ENCODE measurements around the gene RIN3. TPM values are rescaled to one million over a fixed set of nuclear protein-coding genes. Genes with fewer than 3 reads are reported as not detected.
"Not testable (repeated sequence)": the region's sequence is repeated elsewhere in the genome, so short reads cannot be mapped to it uniquely, and the experiment has no call there.

Gene RIN3
- total RNA-seq, 1 donor from 2014 or later, result 28.0 TPM

GRCh38 chr14:92638266-92638665 is 124.7 kb downstream of the RIN3 start:
- no peak for DNase-seq (ENCODE audit: low read depth)
- Histone ChIP-seq H3K79me2 (ENCODE audit: insufficient read depth, low read length) (no peaks in the 10 kb centered on the region), H3K4me1 (ENCODE audit: insufficient read depth, low read length) (peaks cover 4% of the 10 kb centered on the region), H4K20me1 (ENCODE audit: insufficient read depth, low read length) (peaks cover 14% of the 10 kb centered on the region), H3K27ac (ENCODE audit: low read depth, low read length) (no peak overlapping the region), H3K4me3 (ENCODE audit: insufficient read depth, low read depth, low read length) (no peak overlapping the region), H3K9me3 (ENCODE audit: insufficient read depth, low read depth, low read length) (no peaks in the 10 kb centered on the region), H3K9ac (ENCODE audit: low read length) (no peak overlapping the region), H3K4me2 (ENCODE audit: low read length) (no peak overlapping the region), H2AFZ (ENCODE audit: low read depth, low read length) (no peak overlapping the region), H3K27me3 (ENCODE audit: insufficient read depth, low read length) (no peaks in the 10 kb centered on the region), H3K36me3 (ENCODE audit: insufficient read depth, low read length) (no peaks in the 10 kb centered on the region)
- H3K27ac Mint-ChIP-seq (ENCODE audit: unreplicated experiment), result no peak overlapping the region
- no peaks in the 10 kb centered on the region for H3K27me3 Mint-ChIP-seq (ENCODE audit: low read depth, unreplicated experiment)
- H3K4me3 Mint-ChIP-seq (ENCODE audit: unreplicated experiment), result no peak overlapping the region
- TF ChIP-seq CTCF (IDR thresholded peaks at IDR 0.05; ENCODE audit: insufficient read depth, low read depth, low read length) (no peak), EZH2 (IDR thresholded peaks at IDR 0.05; ENCODE audit: insufficient read depth, low read length) (no peak)
- no peak for FAIRE-seq
- no peaks in the 10 kb centered on the region for H3K9me3 Mint-ChIP-seq (ENCODE audit: unreplicated experiment)
- H3K36me3 Mint-ChIP-seq (ENCODE audit: low read depth, unreplicated experiment), result peaks cover 6% of the 10 kb centered on the region
- peaks cover 4% of the 10 kb centered on the region for H3K4me1 Mint-ChIP-seq (ENCODE audit: low read depth, unreplicated experiment)

- Mint-ChIP-seq H3K9me3 (ENCODE audit: unreplicated experiment) (no peaks in the 10 kb centered on the region), H3K27ac (ENCODE audit: unreplicated experiment) (no peak overlapping the region), H3K4me3 (ENCODE audit: unreplicated experiment) (no peak overlapping the region), H3K4me1 (ENCODE audit: low read depth, unreplicated experiment) (no peaks in the 10 kb centered on the region), H3K36me3 (ENCODE audit: low read depth, unreplicated experiment) (peaks cover 7% of the 10 kb centered on the region), H3K27me3 (ENCODE audit: low read depth, unreplicated experiment) (no peaks in the 10 kb centered on the region)
- H3K27me3 ChIP-seq (ENCODE audit: insufficient read depth, low read length), result no peaks in the 10 kb centered on the region
- no peak overlapping the region for H2AFZ ChIP-seq (ENCODE audit: low read depth, low read length)
- H3K36me3 ChIP-seq (ENCODE audit: insufficient read depth, low read length), result no peaks in the 10 kb centered on the region
- no peak overlapping the region for H3K9ac ChIP-seq (ENCODE audit: low read length)
- H3K4me1 ChIP-seq (ENCODE audit: insufficient read depth, low read length), result peaks cover 6% of the 10 kb centered on the region
- H3K4me2 ChIP-seq (ENCODE audit: low read length), result no peak overlapping the region
- H3K9me3 ChIP-seq (ENCODE audit: insufficient read depth, low read depth, low read length), result no peaks in the 10 kb centered on the region
- H4K20me1 ChIP-seq (ENCODE audit: insufficient read depth, low read length), result peaks cover 14% of the 10 kb centered on the region
- no peak for FAIRE-seq
- no peak overlapping the region for H3K27ac ChIP-seq (ENCODE audit: low read depth, low read length)
- TF ChIP-seq EZH2 (IDR thresholded peaks at IDR 0.05; ENCODE audit: insufficient read depth, low read length) (no peak), CTCF (IDR thresholded peaks at IDR 0.05; ENCODE audit: insufficient read depth, low read depth, low read length) (no peak)
- no peaks in the 10 kb centered on the region for H3K79me2 ChIP-seq (ENCODE audit: insufficient read depth, low read length)
- DNase-seq (ENCODE audit: low read depth), result no peak
- H3K4me3 ChIP-seq (ENCODE audit: insufficient read depth, low read depth, low read length), result no peak overlapping the region
Measured at GRCh38 chr14:92638904-92639303, 125.3 kb downstream of the RIN3 start.

GRCh38 chr14:92639472-92640117 is 126.0 kb downstream of the RIN3 start:
- H3K36me3 ChIP-seq (ENCODE audit: insufficient read depth, low read length); FAIRE-seq; H3K4me2 ChIP-seq (ENCODE audit: low read length); DNase-seq (ENCODE audit: low read depth); H3K27me3 Mint-ChIP-seq (ENCODE audit: low read depth, unreplicated experiment); H3K9ac ChIP-seq (ENCODE audit: low read length); H3K27me3 ChIP-seq (ENCODE audit: insufficient read depth, low read length); H3K4me1 Mint-ChIP-seq (ENCODE audit: low read depth, unreplicated experiment); H3K4me3 ChIP-seq (ENCODE audit: insufficient read depth, low read depth, low read length); H3K27ac ChIP-seq (ENCODE audit: low read depth, low read length); H2AFZ ChIP-seq (ENCODE audit: low read depth, low read length); H3K27ac Mint-ChIP-seq (ENCODE audit: unreplicated experiment); H3K9me3 ChIP-seq (ENCODE audit: insufficient read depth, low read depth, low read length); H3K79me2 ChIP-seq (ENCODE audit: insufficient read depth, low read length); H3K9me3 Mint-ChIP-seq (ENCODE audit: unreplicated experiment); H3K4me3 Mint-ChIP-seq (ENCODE audit: unreplicated experiment): not testable (repeated sequence)
- H3K4me1 ChIP-seq (ENCODE audit: insufficient read depth, low read length), result peaks cover 12% of the 10 kb centered on the region
- H4K20me1 ChIP-seq (ENCODE audit: insufficient read depth, low read length), result peaks cover 21% of the 10 kb centered on the region
- H3K36me3 Mint-ChIP-seq (ENCODE audit: low read depth, unreplicated experiment), result peaks cover 13% of the 10 kb centered on the region

Data from astrocyte (in vitro differentiated cells and primary cell).